ENCODE results near the gene PSME4. TPM values are rescaled to one million over a fixed set of nuclear protein-coding genes. Genes with fewer than 3 reads are reported as not detected.

The PSME4 gene
- total RNA-seq, 2 donors from 2014 or later, result 90.6 to 116 TPM

GRCh38 chr2:53867169-53867568 is 103.6 kb downstream of the PSME4 start:
- WGBS, 2 experiments (ENCODE audit: insufficient coverage in 1 of 2, insufficient read length in 1 of 2), result 92 to 98% methylated on average over 4 to 5 of the region's 5 CpGs
- H3K27ac Mint-ChIP-seq, result no peak overlapping the region
- no peak overlapping the region for H3K9ac ChIP-seq (ENCODE audit: extremely low read depth, low read length, poor library complexity, severe bottlenecking)
- no peak overlapping the region for H3K4me3 ChIP-seq (ENCODE audit: low read length)
- H3K36me3 ChIP-seq (ENCODE audit: control insufficient read depth, insufficient read depth, low read length), result peaks cover 89% of the 10 kb centered on the region
- H3K27me3 ChIP-seq (ENCODE audit: control insufficient read depth, insufficient read depth, low read length, poor library complexity, severe bottlenecking), result no peaks in the 10 kb centered on the region
- H3K9me3 ChIP-seq (ENCODE audit: control insufficient read depth, low read length), result no peaks in the 10 kb centered on the region
- no peaks in the 10 kb centered on the region for H3K4me1 Mint-ChIP-seq
- H3K9me3 Mint-ChIP-seq, result no peaks in the 10 kb centered on the region
- DNase-seq, result no peak
- H3K27me3 Mint-ChIP-seq (ENCODE audit: insufficient read depth), result no peaks in the 10 kb centered on the region
- no peak for TF ChIP-seq CTCF (conservative IDR thresholded peaks at IDR 0.05)
- no peaks in the 10 kb centered on the region for H3K4me1 ChIP-seq (ENCODE audit: control insufficient read depth, insufficient read depth, low read length)
- H3K4me3 Mint-ChIP-seq, result no peak overlapping the region
- H3K27ac ChIP-seq (ENCODE audit: low read depth, low read length), result no peak overlapping the region
- peaks cover 44% of the 10 kb centered on the region for H3K36me3 Mint-ChIP-seq (ENCODE audit: low read depth)

GRCh38 chr2:53865962-53866361 is 104.8 kb downstream of the PSME4 start:
- Histone ChIP-seq H3K9ac (ENCODE audit: extremely low read depth, low read length, poor library complexity, severe bottlenecking) (no peak overlapping the region), H3K9me3 (ENCODE audit: control insufficient read depth, low read length) (no peaks in the 10 kb centered on the region), H3K27me3 (ENCODE audit: control insufficient read depth, insufficient read depth, low read length, poor library complexity, severe bottlenecking) (no peaks in the 10 kb centered on the region), H3K36me3 (ENCODE audit: control insufficient read depth, insufficient read depth, low read length) (peaks cover 88% of the 10 kb centered on the region), H3K4me1 (ENCODE audit: control insufficient read depth, insufficient read depth, low read length) (no peaks in the 10 kb centered on the region), H3K27ac (ENCODE audit: low read depth, low read length) (no peak overlapping the region), H3K4me3 (ENCODE audit: low read length) (no peak overlapping the region)
- WGBS, 2 experiments (ENCODE audit: insufficient coverage in 1 of 2, insufficient read length in 1 of 2), result 90 to 97% methylated on average over 2 to 5 of the region's 5 CpGs
- Mint-ChIP-seq H3K27ac (no peak overlapping the region), H3K4me3 (no peak overlapping the region), H3K9me3 (no peaks in the 10 kb centered on the region), H3K27me3 (ENCODE audit: insufficient read depth) (no peaks in the 10 kb centered on the region), H3K36me3 (ENCODE audit: low read depth) (peaks cover 47% of the 10 kb centered on the region), H3K4me1 (no peaks in the 10 kb centered on the region)
- TF ChIP-seq CTCF (conservative IDR thresholded peaks at IDR 0.05), result no peak
- no peak for DNase-seq

- Histone ChIP-seq H3K27ac (ENCODE audit: low read depth, low read length) (no peak overlapping the region), H3K9ac (ENCODE audit: extremely low read depth, low read length, poor library complexity, severe bottlenecking) (no peak overlapping the region), H3K4me1 (ENCODE audit: control insufficient read depth, insufficient read depth, low read length) (no peaks in the 10 kb centered on the region), H3K27me3 (ENCODE audit: control insufficient read depth, insufficient read depth, low read length, poor library complexity, severe bottlenecking) (no peaks in the 10 kb centered on the region), H3K9me3 (ENCODE audit: control insufficient read depth, low read length) (no peaks in the 10 kb centered on the region), H3K4me3 (ENCODE audit: low read length) (no peak overlapping the region), H3K36me3 (ENCODE audit: control insufficient read depth, insufficient read depth, low read length) (peaks cover 93% of the 10 kb centered on the region)
- 98 to 100% methylated on average over 2 of the region's 2 CpGs for WGBS, 2 experiments (ENCODE audit: insufficient coverage in 1 of 2, insufficient read length in 1 of 2)
- TF ChIP-seq CTCF (conservative IDR thresholded peaks at IDR 0.05), result no peak
- H3K27ac Mint-ChIP-seq, result no peak overlapping the region
- H3K4me1 Mint-ChIP-seq, result no peaks in the 10 kb centered on the region
- DNase-seq, result no peak
- H3K27me3 Mint-ChIP-seq (ENCODE audit: insufficient read depth), result no peaks in the 10 kb centered on the region
- no peak overlapping the region for H3K4me3 Mint-ChIP-seq
- H3K36me3 Mint-ChIP-seq (ENCODE audit: low read depth), result peaks cover 53% of the 10 kb centered on the region
- no peaks in the 10 kb centered on the region for H3K9me3 Mint-ChIP-seq
These were observed 105.5 kb downstream of the PSME4 start for GRCh38 chr2:53865264-53865663.
